Fibroblast of mammary gland (primary cell): ENCODE measurements around the gene GUCY2F.

Source experiments
- DNase-seq: peaks from one replicate; pipeline ENCODE4 v3.0.0-alpha.2; 2010; ENCODE audit warnings: low read depth
- H3K4me3 ChIP-seq: 2 replicates; pipeline ENCODE4 v1.5.1; 2011; ENCODE audit warnings: low read depth, mild to moderate bottlenecking, low read length, moderate library complexity; ENCODE audit not compliant: control insufficient read depth
- CTCF ChIP-seq: conservative IDR thresholded peaks from 2 replicates; pipeline ENCODE4 v1.5.1; 2011; ENCODE audit warnings: low read depth, low read length, inconsistent platforms; ENCODE audit not compliant: control insufficient read depth, insufficient read depth

The GUCY2F gene

GRCh38 chrX:109463784-109464183 is 18.1 kb downstream of the GUCY2F start:
- no peak overlapping the region for H3K4me3 ChIP-seq
- DNase-seq: no peak
- TF ChIP-seq CTCF: no peak

- no peak for DNase-seq
- H3K4me3 ChIP-seq: no peak overlapping the region
- no peak for TF ChIP-seq CTCF
These were observed 33.5 kb downstream of the GUCY2F start for GRCh38 chrX:109448282-109448938.

- DNase-seq: no peak
- H3K4me3 ChIP-seq: no peak overlapping the region
- TF ChIP-seq CTCF: no peak
These were observed 40.6 kb downstream of the GUCY2F start for GRCh38 chrX:109441266-109441665.

- no peak for DNase-seq
- no peak for TF ChIP-seq CTCF
- no peak overlapping the region for H3K4me3 ChIP-seq
These were observed 41.4 kb downstream of the GUCY2F start for GRCh38 chrX:109440475-109440874.

GRCh38 chrX:109409181-109409580 is 72.7 kb downstream of the GUCY2F start:
- H3K4me3 ChIP-seq: no peak overlapping the region
- TF ChIP-seq CTCF: no peak
- DNase-seq: no peak

- DNase-seq: no peak
- H3K4me3 ChIP-seq: no peak overlapping the region
- no peak for TF ChIP-seq CTCF
These were observed 78.0 kb downstream of the GUCY2F start for GRCh38 chrX:109403922-109404321.

GRCh38 chrX:109399831-109400230 is 82.1 kb downstream of the GUCY2F start:
- TF ChIP-seq CTCF: no peak
- no peak for DNase-seq
- H3K4me3 ChIP-seq: no peak overlapping the region
